PC-9 (cell line): ENCODE data around the gene RPS8. TPM values are rescaled to one million over a fixed set of nuclear protein-coding genes. Genes with fewer than 3 reads are reported as not detected.
"Not testable (repeated sequence)": the region's sequence is repeated elsewhere in the genome, so short reads cannot be mapped to it uniquely, and the experiment has no call there.

ENCODE experiments used
- BruUV-seq: library from RNA; stranded (reverse); fragments of 400-500 nt; replicated peaks from 2 replicates; lab custom pipeline; 2021; lab: Mats Ljungman, UMichigan
- CTCF ChIA-PET: fragments of 300-600 bp; sonication (Branson Sonifier 250); formaldehyde crosslinking; loops from one replicate; lab custom pipeline; 2022; ENCODE audit warnings: antibody characterized with exemption; lab: Charles Lee
- POLR2A ChIA-PET: fragments of 300-600 bp; sonication (Branson Sonifier 250); formaldehyde crosslinking; loops from one replicate; lab custom pipeline; 2022; ENCODE audit warnings: antibody characterized with exemption; ENCODE audit not compliant: unreplicated experiment; lab: Charles Lee
- DNase-seq, 2 experiments: peaks; one replicate each; pipeline versions ENCODE4 v3.0.0 to v3.0.0-alpha.2; 2015 to 2022; ENCODE audit warnings: mixed read lengths in 1 of 2
- H2AFZ ChIP-seq: fragments of 200-600 bp; sonication (generic); 2 replicates; pipeline ENCODE4 v1.8.1; 2017; ENCODE audit warnings: antibody characterized with exemption
- H3F3A ChIP-seq: fragments of 200-600 bp; sonication (generic); 2 replicates; pipeline ENCODE4 v1.8.1; 2017; ENCODE audit warnings: antibody characterized with exemption, mild to moderate bottlenecking, low read depth; ENCODE audit not compliant: insufficient read depth
- H3K27ac ChIP-seq: fragments of 200-600 bp; sonication (generic); 2 replicates; pipeline ENCODE4 v1.6.1; 2016; ENCODE audit warnings: mixed run types
- H3K27me3 ChIP-seq: fragments of 200-600 bp; sonication (generic); 2 replicates; pipeline ENCODE4 v1.6.1; 2016; ENCODE audit warnings: low read depth, mixed run types; ENCODE audit not compliant: insufficient read depth
- H3K36me3 ChIP-seq: fragments of 200-600 bp; sonication (generic); 2 replicates; pipeline ENCODE4 v1.6.1; 2016; ENCODE audit warnings: low read depth, mixed run types
- H3K4me1 ChIP-seq: fragments of 200-600 bp; sonication (generic); replicated peaks from 2 replicates; pipeline ENCODE4 v1.6.1; 2016; ENCODE audit warnings: mixed run types; ENCODE audit not compliant: insufficient read depth
- H3K4me2 ChIP-seq: fragments of 200-600 bp; sonication (generic); 2 replicates; pipeline ENCODE4 v1.6.1; 2017; ENCODE audit warnings: mixed run types
- H3K4me3 ChIP-seq: fragments of 200-600 bp; sonication (generic); 2 replicates; pipeline ENCODE4 v1.6.1; 2016; ENCODE audit warnings: mixed run types
- H3K79me2 ChIP-seq: fragments of 200-600 bp; sonication (generic); 2 replicates; pipeline ENCODE4 v1.6.1; 2017; ENCODE audit warnings: low read depth, mixed run types
- H3K9me2 ChIP-seq: fragments of 200-600 bp; sonication (generic); 2 replicates; pipeline ENCODE4 v1.8.1; 2017; ENCODE audit warnings: mild to moderate bottlenecking; ENCODE audit not compliant: insufficient read depth
- H3K9me3 ChIP-seq: fragments of 200-600 bp; sonication (generic); 2 replicates; pipeline ENCODE4 v1.8.1; 2016; ENCODE audit warnings: low read depth; ENCODE audit not compliant: insufficient read depth
- H4K20me1 ChIP-seq: fragments of 200-600 bp; sonication (generic); 2 replicates; pipeline ENCODE4 v1.8.1; 2017; ENCODE audit not compliant: insufficient read depth
- EZH2 ChIP-seq: fragments of 200-600 bp; sonication (generic); IDR thresholded peaks from 2 replicates; pipeline ENCODE4 v1.8.0; 2017; ENCODE audit warnings: antibody characterized with exemption, low read depth
- intact Hi-C: fragments of 100-400 bp; cut with micrococcal nuclease; formaldehyde crosslinking; loops from one replicate; pipeline ENCODE4 v1.10.0; 2022; ENCODE audit not compliant: unreplicated experiment
- total RNA-seq: library from RNA; stranded (reverse); gene quantifications from 2 replicates; pipeline ENCODE4 v1.2.3, GENCODE V29; 2021
- TF ChIP-seq, protein P1 (sequence below): fragments of 200-600 bp; sonication (generic); conservative IDR thresholded peaks from 2 replicates; pipeline ENCODE4 v1.6.1; 2017; ENCODE audit warnings: mixed run types, antibody characterized with exemption, mild to moderate bottlenecking, moderate library complexity

The RPS8 gene
- total RNA-seq, 1 experiment from 2014 or later: 2,059 TPM

DNA sequence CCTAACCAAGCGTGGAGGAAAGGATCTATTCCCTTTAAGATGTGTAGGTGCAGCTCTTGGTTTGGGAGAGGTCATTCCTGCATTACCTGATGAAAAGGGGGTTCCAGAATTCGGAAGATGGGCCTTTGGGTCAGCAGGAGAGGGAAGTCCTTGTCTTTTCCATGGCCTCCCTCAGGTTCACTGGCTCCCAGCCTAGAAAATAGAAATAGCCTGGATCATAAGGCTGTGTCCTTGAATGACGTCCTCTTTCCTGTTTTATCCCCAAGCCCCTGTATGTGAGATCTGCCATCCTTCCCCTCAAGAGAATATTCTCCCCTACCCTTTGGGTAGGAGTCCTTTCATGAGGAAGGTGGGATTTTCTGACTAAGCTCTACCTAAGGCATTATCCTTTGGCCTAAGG is 14.5 kb upstream of the RPS8 start:
- intact Hi-C loops: no loop called here
- Histone ChIP-seq H3K27ac (no peak overlapping the region), H3K9me2 (no peaks in the 10 kb centered on the region), H3K4me3 (no peak overlapping the region), H2AFZ (no peak overlapping the region), H3F3A (0 out of 2 replicates have a peak, but pooled peaks cover 9% of the 10 kb centered on the region), H4K20me1 (no peaks in the 10 kb centered on the region), H3K4me1 (no peaks in the 10 kb centered on the region), H3K9me3 (no peaks in the 10 kb centered on the region), H3K36me3 (peaks cover 30% of the 10 kb centered on the region), H3K4me2 (no peak overlapping the region), H3K27me3 (no peaks in the 10 kb centered on the region), H3K79me2 (no peaks in the 10 kb centered on the region)
- POLR2A ChIA-PET: no interaction called here
- no peak for DNase-seq
- CTCF ChIA-PET: no interaction called here
- TF ChIP-seq, protein P1, sequence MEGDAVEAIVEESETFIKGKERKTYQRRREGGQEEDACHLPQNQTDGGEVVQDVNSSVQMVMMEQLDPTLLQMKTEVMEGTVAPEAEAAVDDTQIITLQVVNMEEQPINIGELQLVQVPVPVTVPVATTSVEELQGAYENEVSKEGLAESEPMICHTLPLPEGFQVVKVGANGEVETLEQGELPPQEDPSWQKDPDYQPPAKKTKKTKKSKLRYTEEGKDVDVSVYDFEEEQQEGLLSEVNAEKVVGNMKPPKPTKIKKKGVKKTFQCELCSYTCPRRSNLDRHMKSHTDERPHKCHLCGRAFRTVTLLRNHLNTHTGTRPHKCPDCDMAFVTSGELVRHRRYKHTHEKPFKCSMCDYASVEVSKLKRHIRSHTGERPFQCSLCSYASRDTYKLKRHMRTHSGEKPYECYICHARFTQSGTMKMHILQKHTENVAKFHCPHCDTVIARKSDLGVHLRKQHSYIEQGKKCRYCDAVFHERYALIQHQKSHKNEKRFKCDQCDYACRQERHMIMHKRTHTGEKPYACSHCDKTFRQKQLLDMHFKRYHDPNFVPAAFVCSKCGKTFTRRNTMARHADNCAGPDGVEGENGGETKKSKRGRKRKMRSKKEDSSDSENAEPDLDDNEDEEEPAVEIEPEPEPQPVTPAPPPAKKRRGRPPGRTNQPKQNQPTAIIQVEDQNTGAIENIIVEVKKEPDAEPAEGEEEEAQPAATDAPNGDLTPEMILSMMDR: no peak
- TF ChIP-seq EZH2: no peak
- no TSS peak for BruUV-seq

- H3K9me3 ChIP-seq, BruUV-seq, H3K79me2 ChIP-seq, DNase-seq, H3K4me2 ChIP-seq, H2AFZ ChIP-seq, H3K4me1 ChIP-seq, H3K27ac ChIP-seq, H3K9me2 ChIP-seq, H4K20me1 ChIP-seq, intact Hi-C loops, H3K4me3 ChIP-seq, H3K27me3 ChIP-seq: not testable (repeated sequence)
- peaks cover 45% of the 10 kb centered on the region; the same call in 1 of the 2 replicates for H3F3A ChIP-seq
- POLR2A ChIA-PET: interaction anchor here (0.6 kb wide), 2 partner anchors 25 to 35 kb away, joined by 5 read pairs; no protein-coding TSS in a partner anchor
- CTCF ChIA-PET: interaction anchor here (1.3 kb wide), 1 partner anchor 27 kb away, joined by 3 read pairs; no protein-coding TSS in a partner anchor
- 0 out of 2 replicates have a peak, but pooled peaks cover 20% of the 10 kb centered on the region for H3K36me3 ChIP-seq
Measured at GRCh38 chr1:44766421-44766820, 8.9 kb upstream of the RPS8 start.

GRCh38 chr1:44775930-44776729 is 790 bp downstream of the RPS8 start:
- H3K9me3 ChIP-seq: no peaks in the 10 kb centered on the region
- peaks cover 60% of the 10 kb centered on the region for H3K79me2 ChIP-seq
- H3K27me3 ChIP-seq: no peaks in the 10 kb centered on the region
- H3K36me3 ChIP-seq: peaks cover 44% of the 10 kb centered on the region
- DNase-seq: peak in 1 of 2 experiments; percentile 30
- intact Hi-C loops: loop anchor here (2.0 kb wide), 1 partner anchor 45 kb away; the partner anchor contains the start of gene RNU5D-1
- no peak for TF ChIP-seq EZH2
- TF ChIP-seq, protein P1: no peak
- H3K9me2 ChIP-seq: no peaks in the 10 kb centered on the region
- H3F3A ChIP-seq: peaks cover 74% of the 10 kb centered on the region
- H4K20me1 ChIP-seq: peaks cover 43% of the 10 kb centered on the region
- peak overlapping the region; percentile 84 for H3K4me2 ChIP-seq
- H2AFZ ChIP-seq: peak overlapping the region; percentile 73; the same call in 1 of the 2 replicates
- H3K27ac ChIP-seq: peak overlapping the region; percentile 98
- POLR2A ChIA-PET: interaction anchor here (0.5 to 1.6 kb wide), 9 partner anchors 24 to 1674 kb away, joined by 3 to 15 read pairs (median 5); partner anchors contain the start of genes PLK3 and TMEM53
- peak overlapping the region; percentile 95 for H3K4me3 ChIP-seq
- BruUV-seq: TSS peak; percentile 38
- CTCF ChIA-PET: interaction anchor here (0.5 to 1.2 kb wide), 5 partner anchors 17 to 748 kb away, joined by 3 to 4 read pairs (median 3); partner anchors contain the start of gene PLK3
- H3K4me1 ChIP-seq: peaks cover 22% of the 10 kb centered on the region
